Duodenal mucosa (tissue), 2 donors: Measurements from ENCODE around the gene MTG1.

ENCODE experiments used
- H3K27ac ChIP-seq: one replicate; pipeline ENCODE4 v1.7.0; 2013; ENCODE audit warnings: low read depth, low read length
- H3K27me3 ChIP-seq, 2 donors: one replicate each; pipeline ENCODE4 v1.7.0; 2013; ENCODE audit warnings: low read length in 2 of 2, control low read depth in 1 of 2; ENCODE audit not compliant: insufficient read depth in 2 of 2, control insufficient read depth in 1 of 2
- H3K36me3 ChIP-seq, 2 donors: one replicate each; pipeline ENCODE4 v1.7.0; 2013; ENCODE audit warnings: low read length in 2 of 2, control low read depth in 1 of 2; ENCODE audit not compliant: insufficient read depth in 2 of 2, control insufficient read depth in 1 of 2
- H3K4me1 ChIP-seq, 2 donors: one replicate each; pipeline ENCODE4 v1.7.0; 2013; ENCODE audit warnings: low read length in 2 of 2, control low read depth in 1 of 2; ENCODE audit not compliant: insufficient read depth in 2 of 2, control insufficient read depth in 1 of 2
- H3K4me3 ChIP-seq, 2 donors: one replicate each; pipeline ENCODE4 v1.7.0; 2013; ENCODE audit warnings: low read length in 2 of 2, low read depth in 1 of 2
- H3K9ac ChIP-seq, 2 donors: one replicate each; pipeline ENCODE4 v1.7.0; 2013; ENCODE audit warnings: low read length in 2 of 2, low read depth in 1 of 2
- H3K9me3 ChIP-seq, 2 donors: one replicate each; pipeline ENCODE4 v1.7.0; 2013; ENCODE audit warnings: low read length in 2 of 2, control low read depth in 1 of 2; ENCODE audit not compliant: control insufficient read depth in 1 of 2

The MTG1 gene, protein sequence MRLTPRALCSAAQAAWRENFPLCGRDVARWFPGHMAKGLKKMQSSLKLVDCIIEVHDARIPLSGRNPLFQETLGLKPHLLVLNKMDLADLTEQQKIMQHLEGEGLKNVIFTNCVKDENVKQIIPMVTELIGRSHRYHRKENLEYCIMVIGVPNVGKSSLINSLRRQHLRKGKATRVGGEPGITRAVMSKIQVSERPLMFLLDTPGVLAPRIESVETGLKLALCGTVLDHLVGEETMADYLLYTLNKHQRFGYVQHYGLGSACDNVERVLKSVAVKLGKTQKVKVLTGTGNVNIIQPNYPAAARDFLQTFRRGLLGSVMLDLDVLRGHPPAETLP

DNA sequence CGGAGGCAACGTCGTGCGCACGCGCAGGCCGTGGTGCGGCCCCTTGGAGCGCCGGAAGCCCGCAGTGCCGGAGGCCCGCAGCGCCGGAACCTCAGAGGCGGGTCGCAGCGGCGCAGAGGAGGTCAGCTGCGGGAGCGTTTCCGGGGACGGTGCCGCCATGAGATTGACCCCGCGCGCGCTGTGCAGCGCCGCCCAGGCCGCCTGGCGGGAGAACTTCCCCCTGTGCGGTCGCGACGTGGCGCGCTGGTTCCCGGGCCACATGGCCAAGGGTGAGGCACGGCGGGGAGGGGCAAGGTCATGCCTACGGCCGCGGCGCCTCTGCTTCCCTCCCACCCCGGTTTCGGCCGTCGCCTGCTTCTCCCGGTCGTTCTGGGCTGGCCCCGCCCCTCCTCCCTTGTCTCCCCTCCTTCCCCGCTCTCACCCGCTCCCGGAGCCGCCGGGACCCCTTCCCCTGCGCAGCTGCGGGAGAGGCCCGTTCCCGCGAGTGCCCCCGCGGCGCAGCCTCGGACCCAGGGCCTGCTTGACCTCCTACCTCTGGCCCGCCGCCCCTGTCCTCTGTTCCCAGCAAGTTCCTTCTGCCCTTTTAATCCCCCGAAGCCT lies at the start of gene MTG1:
MTG1 (plus strand) TSS at position 94 of the 600 bp plus-strand sequence; CDS start at position 158, 64 bp downstream.
- H3K9ac ChIP-seq, result peak within 1 kb of the TSS; percentile 86 to 97
- H3K4me3 ChIP-seq, result peak within 1 kb of the TSS; percentile 88 to 94
- H3K27ac ChIP-seq, result peak within 1 kb of the TSS; percentile 88
- H3K9me3 ChIP-seq, result no peaks in the 10 kb centered on the region
- H3K36me3 ChIP-seq, result peaks cover 0 to 35% of the 10 kb centered on the region in 2 donors
- no peaks in the 10 kb centered on the region for H3K27me3 ChIP-seq
- peaks cover 0 to 24% of the 10 kb centered on the region in 2 donors for H3K4me1 ChIP-seq

GRCh38 chr10:133344236-133344635 lies 49.7 kb upstream of the MTG1 start:
- no peak overlapping the region for H3K9ac ChIP-seq
- peaks cover 10 to 21% of the 10 kb centered on the region in 2 donors for H3K4me1 ChIP-seq
- no peak overlapping the region for H3K27ac ChIP-seq
- no peak overlapping the region for H3K4me3 ChIP-seq
- H3K27me3 ChIP-seq, result peaks cover 0 to 2% of the 10 kb centered on the region in 2 donors
- no peaks in the 10 kb centered on the region for H3K36me3 ChIP-seq
- H3K9me3 ChIP-seq, result no peaks in the 10 kb centered on the region

- H3K4me3 ChIP-seq, result no peak overlapping the region
- no peaks in the 10 kb centered on the region for H3K36me3 ChIP-seq
- peaks cover 13 to 25% of the 10 kb centered on the region in 2 donors for H3K4me1 ChIP-seq
- H3K27ac ChIP-seq, result no peak overlapping the region
- no peaks in the 10 kb centered on the region for H3K9me3 ChIP-seq
- H3K27me3 ChIP-seq, result peaks cover 0 to 5% of the 10 kb centered on the region in 2 donors
- no peak overlapping the region for H3K9ac ChIP-seq
Measured at GRCh38 chr10:133346413-133346812, 47.5 kb upstream of the MTG1 start.

DNA sequence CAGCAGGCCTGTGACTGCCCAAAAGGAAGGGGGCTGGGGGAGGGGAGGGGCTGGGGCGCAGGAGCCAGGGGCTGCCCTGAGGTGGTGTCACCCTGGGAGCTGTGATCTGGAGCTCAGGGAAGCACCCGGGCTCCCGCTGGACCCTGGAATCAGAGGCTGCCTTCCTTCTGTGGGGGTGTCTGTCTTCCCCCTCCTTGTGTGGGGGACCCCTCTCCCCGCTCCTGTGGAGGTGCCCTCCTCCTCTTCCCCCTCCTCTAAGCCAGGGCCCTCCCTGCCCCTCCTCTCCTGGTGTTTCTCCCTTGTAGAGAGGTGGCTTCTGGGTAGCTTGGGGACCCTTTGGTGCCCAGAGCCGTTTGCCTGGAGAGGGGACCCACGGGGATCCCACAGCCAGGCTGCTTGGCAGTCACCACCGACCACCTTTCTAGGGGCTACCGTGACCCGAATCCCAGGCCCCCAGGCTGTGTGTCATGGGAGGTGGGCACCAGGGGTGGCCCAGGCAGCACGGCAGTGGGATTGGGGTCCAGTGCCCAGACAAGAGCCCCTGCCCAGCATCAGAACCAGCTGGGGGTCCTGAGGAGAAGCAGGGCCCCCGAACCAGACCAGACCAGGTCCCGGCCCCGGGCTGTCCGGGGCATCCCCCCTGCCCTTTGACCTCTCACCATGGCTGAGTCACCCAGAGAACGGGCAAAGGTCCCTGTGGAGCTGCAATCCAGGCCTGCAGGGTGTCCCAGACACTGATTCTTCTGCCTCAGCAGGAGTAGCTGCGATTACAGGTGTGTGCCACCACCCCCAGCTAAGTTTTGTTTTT lies 46.0 kb upstream of the MTG1 start:
- peak overlapping the region; percentile 62 for H3K27ac ChIP-seq
- H3K27me3 ChIP-seq, result peaks cover 0 to 5% of the 10 kb centered on the region in 2 donors
- peak overlapping the region; percentile 67 to 72 for H3K4me3 ChIP-seq
- H3K9ac ChIP-seq, result peak overlapping the region; percentile 43 to 78
- H3K36me3 ChIP-seq, result peaks cover 0 to 5% of the 10 kb centered on the region in 2 donors
- peaks cover 12 to 24% of the 10 kb centered on the region in 2 donors for H3K4me1 ChIP-seq
- no peaks in the 10 kb centered on the region for H3K9me3 ChIP-seq

- H3K4me3 ChIP-seq, result no peak overlapping the region
- no peak overlapping the region for H3K9ac ChIP-seq
- peaks cover 0 to 5% of the 10 kb centered on the region in 2 donors for H3K36me3 ChIP-seq
- no peak overlapping the region for H3K27ac ChIP-seq
- H3K27me3 ChIP-seq, result peaks cover 0 to 5% of the 10 kb centered on the region in 2 donors
- H3K4me1 ChIP-seq, result peaks cover 7 to 18% of the 10 kb centered on the region in 2 donors
- H3K9me3 ChIP-seq, result no peaks in the 10 kb centered on the region
Measured at GRCh38 chr10:133349160-133349568, 44.8 kb upstream of the MTG1 start.

DNA sequence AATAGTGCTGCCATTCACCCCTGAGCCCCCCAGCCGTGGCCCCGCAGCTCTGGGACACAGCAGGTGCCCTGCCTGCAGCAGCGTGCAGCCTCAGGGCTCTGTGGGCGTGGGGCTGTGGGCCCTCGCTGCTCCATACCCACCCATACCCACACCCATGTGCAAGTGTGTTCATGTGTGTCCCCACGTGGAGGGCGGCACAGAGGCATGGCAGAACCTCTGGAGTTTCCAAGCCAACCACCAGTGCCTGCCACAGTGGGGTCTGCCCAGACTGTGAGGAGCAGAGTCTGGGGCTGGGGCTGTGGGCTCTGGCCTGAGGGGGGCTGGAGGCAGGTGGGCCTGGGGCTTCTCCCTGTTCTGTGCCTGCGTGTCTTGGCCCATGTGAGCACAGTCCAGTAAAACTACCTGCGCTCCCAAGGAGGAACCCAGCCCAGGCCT lies 44.4 kb upstream of the MTG1 start:
- H3K9me3 ChIP-seq, result no peaks in the 10 kb centered on the region
- peaks cover 0 to 5% of the 10 kb centered on the region in 2 donors for H3K27me3 ChIP-seq
- peaks cover 7 to 18% of the 10 kb centered on the region in 2 donors for H3K4me1 ChIP-seq
- H3K36me3 ChIP-seq, result peaks cover 0 to 8% of the 10 kb centered on the region in 2 donors
- no peak overlapping the region for H3K4me3 ChIP-seq
- no peak overlapping the region for H3K27ac ChIP-seq
- H3K9ac ChIP-seq, result no peak overlapping the region

- Histone ChIP-seq H3K36me3 (peaks cover 0 to 8% of the 10 kb centered on the region in 2 donors), H3K9ac (no peak overlapping the region), H3K27ac (no peak overlapping the region), H3K4me1 (peaks cover 7 to 18% of the 10 kb centered on the region in 2 donors), H3K4me3 (no peak overlapping the region), H3K27me3 (peaks cover 0 to 5% of the 10 kb centered on the region in 2 donors), H3K9me3 (no peaks in the 10 kb centered on the region)
Measured at GRCh38 chr10:133350283-133350949, 43.5 kb upstream of the MTG1 start.

- H3K4me1 ChIP-seq, result peaks cover 10 to 18% of the 10 kb centered on the region in 2 donors
- peaks cover 0 to 5% of the 10 kb centered on the region in 2 donors for H3K27me3 ChIP-seq
- H3K36me3 ChIP-seq, result peaks cover 0 to 10% of the 10 kb centered on the region in 2 donors
- no peaks in the 10 kb centered on the region for H3K9me3 ChIP-seq
- no peak overlapping the region for H3K27ac ChIP-seq
- H3K9ac ChIP-seq, result no peak overlapping the region
- no peak overlapping the region for H3K4me3 ChIP-seq
Measured at GRCh38 chr10:133350950-133351329, 43.0 kb upstream of the MTG1 start.

- no peaks in the 10 kb centered on the region for H3K9me3 ChIP-seq
- peaks cover 0 to 5% of the 10 kb centered on the region in 2 donors for H3K27me3 ChIP-seq
- no peak overlapping the region for H3K4me3 ChIP-seq
- H3K27ac ChIP-seq, result no peak overlapping the region
- peaks cover 17 to 21% of the 10 kb centered on the region in 2 donors for H3K4me1 ChIP-seq
- peaks cover 0 to 13% of the 10 kb centered on the region in 2 donors for H3K36me3 ChIP-seq
- H3K9ac ChIP-seq, result no peak overlapping the region
Measured at GRCh38 chr10:133351408-133352318, 42.3 kb upstream of the MTG1 start.
